ENCODE measurements around the gene HOXC9.
A peak's percentile ranks its signal among the peaks of the same experiment; 100 is the strongest.

Gene HOXC9

GRCh38 chr12:54002278-54002914 is 2.4 kb downstream of the HOXC9 start:
- no peak for DNase-seq

- no peak for DNase-seq
Measured at GRCh38 chr12:54002915-54003389, 3.0 kb downstream of the HOXC9 start.

GRCh38 chr12:54003625-54004024 is 3.7 kb downstream of the HOXC9 start:
- no peak for DNase-seq

- no peak for DNase-seq
Measured at GRCh38 chr12:54004063-54004840, 4.3 kb downstream of the HOXC9 start.

GRCh38 chr12:54004841-54005530 is 5.0 kb downstream of the HOXC9 start:
- no peak for DNase-seq

GRCh38 chr12:54005531-54005852 is 5.5 kb downstream of the HOXC9 start:
- no peak for DNase-seq

GRCh38 chr12:54005853-54006558 is 6.0 kb downstream of the HOXC9 start:
- DNase-seq, result peak; percentile 69

- DNase-seq, result no peak
Measured at GRCh38 chr12:54006559-54007220, 6.7 kb downstream of the HOXC9 start.

GRCh38 chr12:54007538-54008259 is 7.7 kb downstream of the HOXC9 start:
- DNase-seq, result no peak

- DNase-seq, result no peak
Measured at GRCh38 chr12:54008260-54008552, 8.2 kb downstream of the HOXC9 start.

GRCh38 chr12:54009171-54010052 is 9.5 kb downstream of the HOXC9 start:
- no peak for DNase-seq

- DNase-seq, result no peak
Measured at GRCh38 chr12:54010053-54010971, 10.4 kb downstream of the HOXC9 start.

GRCh38 chr12:54010972-54011664 is 11.2 kb downstream of the HOXC9 start:
- no peak for DNase-seq

GRCh38 chr12:54011665-54012532 is 11.9 kb downstream of the HOXC9 start:
- DNase-seq, result no peak

GRCh38 chr12:54012631-54013409 is 12.9 kb downstream of the HOXC9 start:
- DNase-seq, result no peak

- DNase-seq, result no peak
Measured at GRCh38 chr12:54014377-54015017, 14.5 kb downstream of the HOXC9 start.

All from fibroblast of skin of back (primary cell).